Activated CD4-positive, CD25-positive, alpha-beta regulatory T cell (primary cell): ENCODE results near the gene GARNL3.

Experiments used
- DNase-seq, 4 experiments: peaks; one replicate each; lab custom pipeline; 2025; lab: John Stamatoyannopoulos, UW

The GARNL3 gene

DNA sequence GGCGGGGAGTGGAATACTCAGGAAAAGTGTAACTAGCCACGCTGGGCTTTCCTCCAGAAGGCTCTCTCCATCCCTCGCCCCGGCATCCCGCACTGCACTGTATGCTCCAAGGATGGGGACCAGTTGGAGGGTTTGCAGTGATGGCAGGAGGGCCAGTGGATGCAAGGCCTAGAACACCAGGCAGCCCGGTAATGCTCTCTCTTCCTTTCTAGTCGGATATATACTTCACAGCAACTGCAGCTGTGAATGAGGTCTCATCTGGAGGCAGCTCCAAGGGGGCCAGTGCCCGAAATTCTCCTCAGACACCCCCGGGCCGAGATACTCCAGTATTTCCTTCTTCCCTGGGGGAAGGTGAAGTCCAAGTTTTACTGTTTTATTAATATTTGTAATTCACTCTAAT is 122.4 kb downstream of the GARNL3 start:
- DNase-seq, result no peak

DNA sequence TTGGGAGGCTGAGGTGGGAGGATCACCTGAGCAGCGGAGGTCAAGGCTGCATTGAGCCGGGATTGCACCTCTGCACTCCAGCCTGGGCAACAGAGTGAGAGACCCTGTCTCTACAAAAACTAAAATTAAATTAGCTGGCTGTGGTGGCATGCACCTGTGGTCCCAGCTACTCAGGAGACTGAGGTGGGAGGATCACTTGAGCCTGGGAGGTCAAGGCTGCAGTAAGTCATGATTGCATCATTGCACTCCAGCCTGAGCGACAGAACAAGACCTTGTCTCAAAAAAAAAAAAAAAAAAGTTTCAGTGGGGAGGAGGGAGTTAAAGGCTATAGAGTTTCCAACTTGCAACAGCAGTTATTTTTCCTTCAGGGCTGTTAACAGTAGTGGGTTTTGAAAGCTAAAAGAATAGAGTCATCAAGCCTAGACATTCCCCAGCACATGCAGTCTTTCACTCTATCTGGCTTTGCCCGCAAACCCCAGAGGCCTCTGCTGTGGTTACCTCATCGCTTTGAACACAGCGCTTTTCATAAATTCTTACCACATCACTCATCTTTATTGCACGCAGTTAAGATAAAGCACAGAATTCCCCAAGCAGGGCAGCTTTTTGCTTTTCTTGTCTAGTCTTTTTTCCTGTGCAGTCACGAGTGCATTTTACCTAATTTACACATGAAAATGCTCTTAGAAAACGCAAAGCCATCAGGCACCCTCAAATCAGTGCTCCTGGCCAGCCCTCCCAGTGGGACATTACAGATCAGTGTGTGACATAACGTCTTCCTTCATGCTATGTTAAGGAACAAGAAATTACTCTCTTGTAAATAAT is 123.7 kb downstream of the GARNL3 start:
- peak; percentile 28 to 49 (median 34) for DNase-seq

DNA sequence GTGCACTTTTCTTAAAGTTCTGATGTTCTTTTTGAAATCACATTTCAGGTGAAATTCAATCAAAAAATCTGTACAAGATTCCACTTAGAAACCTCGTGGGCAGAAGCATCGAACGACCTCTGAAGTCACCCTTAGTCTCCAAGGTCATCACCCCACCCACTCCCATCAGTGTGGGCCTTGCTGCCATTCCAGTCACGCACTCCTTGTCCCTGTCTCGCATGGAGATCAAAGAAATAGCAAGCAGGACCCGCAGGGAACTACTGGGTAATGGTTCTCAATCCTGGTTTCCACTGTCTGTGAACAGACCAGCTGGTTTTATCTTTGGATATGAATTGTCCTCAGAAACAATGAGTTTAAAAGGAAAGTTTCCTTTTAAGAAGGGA is 124.3 kb downstream of the GARNL3 start:
- no peak for DNase-seq

DNA sequence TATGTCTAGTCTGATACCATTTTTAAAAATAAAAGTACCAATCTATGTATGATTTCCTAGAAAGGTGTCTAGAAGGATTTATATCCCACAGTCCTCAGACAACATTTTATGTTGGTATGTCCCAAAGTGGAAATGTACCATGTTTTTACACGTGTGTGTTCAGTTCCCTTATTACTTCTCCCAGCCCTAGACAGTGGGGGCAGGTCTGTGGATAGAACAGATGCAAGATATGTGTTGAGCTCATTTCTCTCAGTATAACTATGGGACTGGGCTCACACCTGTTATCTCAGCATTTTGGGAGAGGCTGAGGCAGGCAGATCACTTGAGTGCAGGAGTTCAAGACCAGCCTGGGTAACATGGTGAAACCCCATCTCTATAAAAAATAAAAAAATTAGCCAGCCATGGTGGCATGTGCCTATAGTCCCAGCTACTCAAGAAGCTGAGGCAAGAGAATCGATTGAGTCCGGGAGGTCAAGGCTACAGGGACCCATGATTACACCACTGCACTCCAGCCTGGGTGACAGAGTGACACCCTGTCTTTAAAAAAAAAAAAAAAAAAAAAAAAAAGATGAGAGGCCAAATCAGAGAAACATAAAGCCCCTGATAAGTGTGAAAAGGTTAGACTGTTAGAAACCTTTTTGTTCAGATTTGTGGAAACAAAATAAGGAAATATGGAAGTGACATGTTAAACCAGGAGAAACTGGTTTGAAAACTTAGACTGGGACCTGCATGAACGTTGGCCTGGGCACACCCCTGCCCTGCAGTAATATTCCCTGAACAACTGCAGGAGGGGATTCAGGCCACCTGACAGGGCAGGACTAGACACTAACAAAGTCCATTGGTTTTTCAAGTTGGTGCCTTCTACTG is 125.0 kb downstream of the GARNL3 start:
- DNase-seq, result no peak

DNA sequence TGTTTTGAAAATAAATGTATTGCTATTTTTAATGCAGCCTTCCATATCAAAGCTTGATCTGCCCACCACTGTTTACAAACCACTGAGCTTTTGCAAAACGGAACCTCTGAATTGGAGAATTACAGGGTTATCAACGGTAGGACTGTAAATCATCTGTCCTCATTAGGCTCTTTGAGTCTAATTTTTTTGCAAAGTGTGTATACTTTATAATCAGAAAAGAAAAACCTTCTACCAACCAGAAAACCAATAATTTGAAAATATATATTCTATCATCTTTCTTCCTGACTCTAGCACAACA is 125.6 kb downstream of the GARNL3 start:
- no peak for DNase-seq

DNA sequence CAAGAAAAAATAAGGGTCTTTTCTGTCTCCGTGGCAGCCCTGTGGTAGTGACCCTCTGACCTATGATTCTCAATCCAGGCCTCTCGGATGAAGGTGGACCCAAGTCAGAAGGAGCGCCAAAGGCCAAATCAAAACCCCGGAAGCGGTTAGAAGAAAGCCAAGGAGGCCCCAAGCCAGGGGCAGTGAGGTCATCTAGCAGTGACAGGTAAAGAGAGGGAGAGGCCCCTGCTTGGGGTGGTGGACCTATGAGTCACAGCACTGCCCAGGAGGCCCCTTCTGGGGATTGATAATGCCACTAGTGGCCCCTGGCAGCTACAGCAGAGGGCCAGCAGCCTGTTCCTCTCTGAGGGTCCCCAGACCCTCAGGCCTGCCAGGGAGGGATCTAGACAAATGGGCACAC is 126.0 kb downstream of the GARNL3 start:
- DNase-seq, result no peak

DNA sequence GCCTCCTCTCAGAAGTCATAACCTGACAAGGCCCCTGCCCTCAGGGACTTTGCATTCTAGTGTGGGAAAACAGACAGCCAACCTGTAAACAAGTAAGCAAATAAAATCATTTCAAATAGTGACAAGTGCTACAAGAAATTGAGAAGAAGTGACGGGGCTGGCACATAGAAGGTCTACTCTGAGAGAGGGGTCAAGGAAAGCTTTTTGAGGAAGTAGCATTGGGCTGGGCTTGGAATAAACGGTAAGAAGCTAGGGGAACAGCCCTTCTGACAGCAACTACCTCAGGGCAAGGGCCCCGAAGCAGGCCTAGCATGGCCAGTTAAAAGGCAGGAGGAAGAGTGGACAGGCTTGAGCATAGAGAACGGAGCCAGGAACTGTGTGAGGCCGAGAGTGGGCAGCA is 127.6 kb downstream of the GARNL3 start:
- no peak for DNase-seq

DNA sequence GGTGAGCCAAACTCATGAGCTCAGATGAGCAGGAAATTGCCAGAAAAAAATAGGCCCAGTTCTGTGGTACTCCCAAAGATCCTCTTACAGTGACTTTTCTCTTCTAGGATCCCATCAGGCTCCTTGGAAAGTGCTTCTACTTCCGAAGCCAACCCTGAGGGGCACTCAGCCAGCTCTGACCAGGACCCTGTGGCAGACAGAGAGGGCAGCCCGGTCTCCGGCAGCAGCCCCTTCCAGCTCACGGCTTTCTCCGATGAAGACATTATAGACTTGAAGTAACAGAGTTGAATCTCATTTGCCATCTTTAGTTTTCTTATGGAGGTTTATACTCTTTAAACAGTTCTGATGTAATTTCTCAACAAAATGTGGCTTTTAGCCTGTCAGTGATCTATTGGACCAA is 128.4 kb downstream of the GARNL3 start:
- no peak for DNase-seq

DNA sequence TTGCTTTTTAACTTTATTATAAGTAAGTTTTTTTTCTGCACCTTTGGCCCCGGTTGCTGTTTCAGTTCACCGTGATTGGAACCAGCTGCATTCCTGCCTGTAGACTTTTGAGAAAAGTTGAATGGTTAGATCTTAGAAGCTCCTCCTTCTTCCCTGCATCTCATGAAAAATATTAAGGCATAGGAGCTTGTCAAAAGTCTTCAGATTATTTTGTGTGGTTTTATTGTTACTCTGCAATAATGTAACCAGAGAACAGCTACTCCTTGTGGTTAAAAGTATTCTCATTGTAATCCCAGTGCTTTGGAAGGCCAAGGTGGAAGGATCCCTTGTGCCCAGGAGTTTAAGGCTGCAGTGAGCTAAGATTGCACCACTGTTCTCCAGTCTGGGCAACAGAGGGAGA is 129.1 kb downstream of the GARNL3 start:
- no peak for DNase-seq

DNA sequence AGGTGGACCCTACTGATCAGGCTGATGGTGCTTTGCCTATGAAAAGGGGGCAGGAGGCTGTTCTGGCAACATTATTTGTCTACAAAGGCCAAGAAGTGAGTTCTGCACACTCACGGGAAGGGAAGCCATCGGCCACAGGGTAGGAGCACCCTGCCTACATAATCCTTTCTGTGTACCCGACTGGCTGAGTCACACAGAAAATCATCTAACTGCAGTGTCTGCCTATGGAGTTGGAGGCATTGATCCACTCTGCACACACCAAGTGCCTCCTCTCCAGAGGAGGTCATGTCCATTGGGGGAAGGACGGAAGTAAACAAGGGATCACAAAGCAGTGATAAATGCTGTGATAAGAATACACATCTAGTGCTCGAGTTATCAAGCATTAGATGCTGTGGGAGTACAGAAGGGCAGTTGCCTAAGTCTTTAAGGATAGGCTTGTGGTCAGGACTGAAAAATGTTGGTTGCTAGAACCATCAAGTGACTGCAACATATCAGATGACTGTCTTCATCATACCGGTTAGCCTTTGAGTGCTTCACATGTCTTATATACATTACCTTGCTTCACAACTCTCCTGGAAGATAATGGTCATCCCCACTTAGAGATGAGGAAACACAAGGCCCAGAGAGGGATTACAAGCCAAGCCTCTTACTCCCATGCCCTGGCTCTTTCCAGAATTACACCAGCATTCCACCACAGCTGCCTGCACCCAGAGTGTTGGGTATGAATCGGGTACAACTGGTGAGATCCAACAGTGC is 131.1 kb downstream of the GARNL3 start:
- DNase-seq, result no peak

DNA sequence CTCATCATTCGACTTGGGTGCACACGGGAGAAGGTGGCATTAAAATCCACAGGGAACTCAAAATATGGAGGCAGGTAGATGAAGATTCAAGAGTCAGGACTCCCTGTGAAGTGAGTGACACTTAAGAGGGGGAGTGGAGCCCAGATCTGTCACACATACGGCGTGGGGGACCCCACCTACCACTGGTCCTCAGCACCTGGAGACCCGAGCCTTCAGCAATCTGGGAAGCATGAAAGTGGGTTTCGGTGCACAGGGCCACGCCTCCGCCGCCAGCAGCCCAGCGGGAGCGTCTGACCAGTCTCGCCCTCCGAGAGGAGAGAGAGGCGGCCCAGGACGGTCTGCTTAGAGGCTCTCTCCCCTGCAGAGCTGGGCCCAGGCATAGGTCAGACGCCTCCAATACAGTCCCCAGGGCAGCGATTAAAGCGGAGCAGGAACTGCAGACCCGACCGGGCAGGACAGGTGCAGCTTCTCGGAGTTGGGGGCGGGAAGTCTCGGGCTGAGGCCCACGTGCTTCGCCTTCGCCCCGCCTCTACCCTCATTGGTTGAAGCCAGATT is 131.8 kb downstream of the GARNL3 start:
- DNase-seq, result no peak

DNA sequence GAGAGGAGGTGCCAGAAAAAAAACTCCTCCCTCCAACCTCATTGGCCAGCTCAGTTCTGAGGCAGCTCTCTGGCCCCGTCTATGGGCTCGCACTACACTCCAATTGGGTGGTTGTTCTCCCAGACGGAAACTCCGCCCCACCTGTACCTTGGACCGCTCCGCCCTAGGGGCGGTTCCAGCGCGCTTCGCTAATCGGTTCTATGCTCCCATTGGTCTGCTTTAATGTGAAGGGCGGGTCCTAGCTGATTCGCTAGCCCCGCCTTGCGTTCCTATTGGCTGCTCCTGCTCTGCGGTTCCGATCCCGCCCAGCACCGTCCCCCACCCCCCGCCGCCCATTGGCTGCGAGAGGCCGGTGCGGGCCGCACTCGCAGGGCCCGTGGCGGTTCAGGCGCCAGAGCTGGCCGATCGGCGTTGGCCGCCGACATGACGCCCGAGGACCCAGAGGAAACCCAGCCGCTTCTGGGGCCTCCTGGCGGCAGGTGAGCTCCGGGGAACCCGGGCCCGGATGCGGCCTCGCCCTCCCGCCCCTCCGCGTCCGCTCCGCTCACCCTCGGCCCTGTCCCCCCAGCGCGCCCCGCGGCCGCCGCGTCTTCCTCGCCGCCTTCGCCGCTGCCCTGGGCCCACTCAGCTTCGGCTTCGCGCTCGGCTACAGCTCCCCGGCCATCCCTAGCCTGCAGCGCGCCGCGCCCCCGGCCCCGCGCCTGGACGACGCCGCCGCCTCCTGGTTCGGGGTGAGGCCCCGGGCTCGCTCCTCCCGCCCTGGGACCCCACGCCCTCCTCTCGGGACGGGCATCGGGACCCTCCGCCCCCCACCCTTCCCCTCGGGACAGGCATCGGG is 132.5 kb downstream of the GARNL3 start, which contains the start of gene SLC2A8:
TSS of gene SLC2A8 (plus strand) at position 362 of the 838 bp plus-strand sequence. CDS start at position 424, 62 bp downstream.
- peak; percentile 66 to 85 (median 80) for DNase-seq

DNA sequence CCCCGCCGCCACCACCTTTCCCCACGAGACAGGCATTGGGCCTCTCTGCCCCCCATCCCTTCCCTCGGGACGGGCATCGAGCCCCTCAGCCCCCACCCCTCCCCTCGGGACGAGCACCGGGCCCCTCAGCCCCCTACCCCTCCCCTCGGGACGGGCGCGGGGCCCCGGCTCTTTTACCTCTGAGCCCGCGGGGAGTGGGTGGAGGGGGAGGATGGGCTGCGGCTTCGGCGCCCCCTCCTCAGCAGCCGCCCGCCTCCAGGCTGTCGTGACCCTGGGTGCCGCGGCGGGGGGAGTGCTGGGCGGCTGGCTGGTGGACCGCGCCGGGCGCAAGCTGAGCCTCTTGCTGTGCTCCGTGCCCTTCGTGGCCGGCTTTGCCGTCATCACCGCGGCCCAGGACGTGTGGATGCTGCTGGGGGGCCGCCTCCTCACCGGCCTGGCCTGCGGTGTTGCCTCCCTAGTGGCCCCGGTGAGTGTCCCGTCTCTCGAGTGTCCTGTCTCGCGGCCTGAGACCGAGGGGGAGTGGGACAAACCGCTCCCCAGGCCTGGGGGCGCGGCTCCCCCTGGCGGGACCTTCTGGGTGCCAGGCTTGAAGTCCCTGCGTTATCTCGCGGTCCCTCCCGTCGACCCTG is 133.2 kb downstream of the GARNL3 start:
- no peak for DNase-seq

DNA sequence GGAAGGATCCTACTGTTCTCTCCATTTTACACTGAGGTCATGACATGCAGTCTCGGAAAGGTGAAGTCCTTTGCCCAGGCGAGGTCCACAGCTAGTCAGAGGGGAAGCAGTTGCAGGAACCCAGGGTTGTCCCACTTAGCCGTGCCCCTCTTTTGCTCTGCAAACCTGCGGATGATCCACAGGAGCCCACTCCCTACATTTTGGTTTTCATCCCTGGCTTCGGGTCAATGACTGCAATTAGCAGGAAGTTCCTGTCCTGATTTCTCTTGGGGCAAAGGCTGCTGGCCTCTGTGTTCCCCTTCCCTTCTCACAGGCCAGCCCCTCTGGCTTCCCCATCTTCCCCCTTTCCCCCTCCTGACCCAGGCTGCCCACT is 133.7 kb downstream of the GARNL3 start:
- DNase-seq, result no peak

DNA sequence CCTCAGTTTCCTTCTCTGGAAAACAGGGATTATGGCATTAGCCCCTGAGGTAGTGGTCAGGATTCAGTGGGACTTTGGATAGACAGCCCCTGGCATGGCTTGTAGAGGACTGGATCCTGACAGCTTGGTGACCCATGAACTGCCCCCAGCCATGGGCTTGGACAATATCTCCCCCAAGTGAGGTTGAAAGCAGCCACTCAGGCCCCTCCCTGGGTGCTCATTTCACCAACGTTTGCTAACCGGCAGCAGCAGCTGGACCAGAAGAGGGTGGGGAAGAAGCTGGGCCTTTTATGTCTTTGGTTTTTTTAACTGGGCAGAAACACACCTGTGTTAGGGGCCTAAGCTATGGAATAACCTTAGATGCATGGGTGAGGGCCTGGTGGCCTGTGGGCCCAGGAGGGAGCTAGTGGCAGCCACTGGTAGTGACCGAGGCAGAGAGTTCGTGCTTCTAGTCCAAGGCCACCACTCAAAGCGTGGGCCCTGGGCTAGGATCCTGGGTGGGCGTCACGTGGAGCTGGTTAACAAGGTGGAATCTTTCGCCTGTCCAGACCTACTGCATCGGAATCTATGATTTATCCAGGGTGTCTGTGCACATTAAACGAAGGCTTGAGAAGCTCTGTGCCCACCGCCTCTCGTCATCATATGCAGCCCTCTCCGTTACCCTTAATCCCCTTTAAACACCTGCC is 134.3 kb downstream of the GARNL3 start:
- no peak for DNase-seq

DNA sequence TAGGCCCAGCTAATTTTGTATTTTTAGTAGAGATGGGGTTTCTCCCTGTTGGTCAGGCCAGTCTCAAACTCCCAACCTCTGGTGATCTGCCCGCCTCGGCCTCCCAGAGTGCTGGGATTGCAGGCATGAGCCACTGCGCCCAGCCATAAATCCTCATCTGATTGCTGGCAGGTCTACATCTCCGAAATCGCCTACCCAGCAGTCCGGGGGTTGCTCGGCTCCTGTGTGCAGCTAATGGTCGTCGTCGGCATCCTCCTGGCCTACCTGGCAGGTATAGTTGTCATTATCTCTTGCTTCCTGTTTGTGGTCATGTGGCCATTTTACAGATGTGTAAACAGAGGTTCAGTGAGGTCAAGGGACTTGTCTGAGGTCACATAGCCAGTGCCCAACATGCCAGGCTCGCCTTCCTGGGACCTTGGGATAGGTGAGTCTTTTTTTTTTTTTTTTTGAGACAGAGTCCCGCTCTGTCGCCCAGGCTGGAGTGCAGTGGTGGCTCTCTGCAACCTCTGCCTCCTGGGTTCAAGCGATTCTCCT is 135.2 kb downstream of the GARNL3 start:
- no peak for DNase-seq

DNA sequence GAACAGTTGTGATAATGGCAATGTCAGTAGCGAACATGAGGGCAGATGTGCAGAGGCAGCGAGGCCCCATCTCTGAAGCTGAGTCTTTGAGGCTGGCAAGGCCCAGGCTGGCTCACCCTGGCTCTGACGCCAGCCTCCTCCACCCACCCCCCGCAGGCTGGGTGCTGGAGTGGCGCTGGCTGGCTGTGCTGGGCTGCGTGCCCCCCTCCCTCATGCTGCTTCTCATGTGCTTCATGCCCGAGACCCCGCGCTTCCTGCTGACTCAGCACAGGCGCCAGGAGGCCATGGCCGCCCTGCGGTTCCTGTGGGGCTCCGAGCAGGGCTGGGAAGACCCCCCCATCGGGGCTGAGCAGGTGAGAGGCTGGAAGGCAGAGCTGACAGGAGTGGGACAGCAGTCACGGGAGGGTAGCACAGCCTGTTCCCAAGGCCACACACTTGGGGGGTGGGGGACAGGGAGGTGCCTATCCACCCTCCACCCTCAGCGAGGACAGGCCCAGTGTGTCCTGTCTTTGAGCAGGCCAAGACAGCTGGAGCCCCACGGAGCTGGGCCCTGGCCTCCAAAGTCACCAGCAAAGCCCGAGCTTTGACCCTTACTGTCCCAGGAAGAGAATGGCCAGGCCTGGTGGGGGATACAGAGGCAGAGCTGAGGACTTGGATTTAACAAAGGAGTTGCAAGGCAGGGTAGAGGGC is 138.0 kb downstream of the GARNL3 start:
- DNase-seq, result no peak

DNA sequence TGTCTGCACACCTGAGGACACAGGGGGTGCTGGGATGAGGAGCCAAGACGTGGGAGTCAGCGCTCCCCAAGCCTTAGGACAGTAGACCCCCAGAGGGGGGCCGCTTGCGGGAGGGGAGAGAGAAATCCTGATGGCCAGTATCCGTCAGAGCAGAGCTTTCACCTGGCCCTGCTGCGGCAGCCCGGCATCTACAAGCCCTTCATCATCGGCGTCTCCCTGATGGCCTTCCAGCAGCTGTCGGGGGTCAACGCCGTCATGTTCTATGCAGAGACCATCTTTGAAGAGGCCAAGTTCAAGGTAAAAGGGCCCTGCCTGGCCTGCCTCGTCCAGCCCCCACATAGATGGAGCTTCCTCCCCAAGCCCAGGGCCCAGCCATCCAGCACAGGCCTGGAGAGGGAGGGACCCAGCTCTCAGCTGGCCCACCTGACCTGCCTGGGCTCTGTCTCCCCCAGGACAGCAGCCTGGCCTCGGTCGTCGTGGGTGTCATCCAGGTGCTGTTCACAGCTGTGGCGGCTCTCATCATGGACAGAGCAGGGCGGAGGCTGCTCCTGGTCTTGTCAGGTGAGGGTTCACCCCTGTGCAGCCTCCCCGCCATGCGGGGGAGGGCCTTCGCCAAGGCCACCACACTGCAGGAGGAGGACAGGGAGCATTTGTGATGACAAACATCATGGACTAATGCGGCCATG is 139.1 kb downstream of the GARNL3 start:
- no peak for DNase-seq

DNA sequence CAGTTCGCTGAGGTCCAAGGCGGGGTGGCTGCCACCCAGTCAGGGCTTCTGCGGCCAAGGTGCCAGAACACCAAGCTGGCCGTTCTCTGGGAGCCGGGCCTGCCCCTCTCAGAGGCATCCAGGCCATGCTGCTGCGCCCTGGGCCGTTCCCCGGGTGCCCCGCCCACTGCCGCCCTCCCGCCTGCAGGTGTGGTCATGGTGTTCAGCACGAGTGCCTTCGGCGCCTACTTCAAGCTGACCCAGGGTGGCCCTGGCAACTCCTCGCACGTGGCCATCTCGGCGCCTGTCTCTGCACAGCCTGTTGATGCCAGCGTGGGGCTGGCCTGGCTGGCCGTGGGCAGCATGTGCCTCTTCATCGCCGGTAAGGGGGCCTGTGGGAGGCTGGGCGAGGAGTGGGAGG is 140.1 kb downstream of the GARNL3 start:
- DNase-seq, result no peak
